ENCODE data around the gene FXYD7.

GRCh38 chr19:35099155-35099896 lies 43.7 kb upstream of the FXYD7 start:
- TF ChIP-seq CTCF (IDR thresholded peaks at IDR 0.05; ENCODE audit: poor library complexity) (no peak), EZH2 (IDR thresholded peaks at IDR 0.05; ENCODE audit: borderline replicate concordance) (no peak)
